Muscle layer of duodenum (tissue), 2 donors: ENCODE measurements around the gene NFIA.
A peak's percentile ranks its signal among the peaks of the same experiment; 100 is the strongest.

Source experiments
- H3K27ac ChIP-seq: one replicate; pipeline ENCODE4 v1.7.0; 2013; ENCODE audit warnings: mild to moderate bottlenecking, low read length
- H3K27me3 ChIP-seq: one replicate; pipeline ENCODE4 v1.7.0; 2013; ENCODE audit warnings: low read depth, mild to moderate bottlenecking, control low read depth, low read length
- H3K36me3 ChIP-seq, 2 donors: one replicate each; pipeline ENCODE4 v1.7.0; 2013; ENCODE audit warnings: low read length in 2 of 2, control low read depth in 1 of 2, mild to moderate bottlenecking in 1 of 2; ENCODE audit not compliant: insufficient read depth in 2 of 2, control insufficient read depth in 1 of 2
- H3K4me1 ChIP-seq, 2 donors: one replicate each; pipeline ENCODE4 v1.7.0; 2013; ENCODE audit warnings: low read length in 2 of 2, mild to moderate bottlenecking in 2 of 2, control low read depth in 1 of 2, moderate library complexity in 1 of 2; ENCODE audit not compliant: insufficient read depth in 2 of 2, control insufficient read depth in 1 of 2
- H3K4me3 ChIP-seq, 2 donors: one replicate each; pipeline ENCODE4 v1.7.0; 2013; ENCODE audit warnings: low read length in 2 of 2, low read depth in 1 of 2, mild to moderate bottlenecking in 1 of 2
- H3K9me3 ChIP-seq, 2 donors: one replicate each; pipeline ENCODE4 v1.7.0; 2013; ENCODE audit warnings: low read length in 2 of 2, control low read depth in 1 of 2, mild to moderate bottlenecking in 1 of 2; ENCODE audit not compliant: control insufficient read depth in 1 of 2
- donor health status: healthy.

The NFIA gene

GRCh38 chr1:61300899-61301298 lies 218.5 kb downstream of the NFIA start:
- Histone ChIP-seq H3K9me3 (no peaks in the 10 kb centered on the region), H3K27me3 (no peaks in the 10 kb centered on the region), H3K27ac (peak overlapping the region; percentile 71), H3K36me3 (no peaks in the 10 kb centered on the region), H3K4me1 (peaks cover 0 to 6% of the 10 kb centered on the region in 2 donors), H3K4me3 (no peak overlapping the region)

DNA sequence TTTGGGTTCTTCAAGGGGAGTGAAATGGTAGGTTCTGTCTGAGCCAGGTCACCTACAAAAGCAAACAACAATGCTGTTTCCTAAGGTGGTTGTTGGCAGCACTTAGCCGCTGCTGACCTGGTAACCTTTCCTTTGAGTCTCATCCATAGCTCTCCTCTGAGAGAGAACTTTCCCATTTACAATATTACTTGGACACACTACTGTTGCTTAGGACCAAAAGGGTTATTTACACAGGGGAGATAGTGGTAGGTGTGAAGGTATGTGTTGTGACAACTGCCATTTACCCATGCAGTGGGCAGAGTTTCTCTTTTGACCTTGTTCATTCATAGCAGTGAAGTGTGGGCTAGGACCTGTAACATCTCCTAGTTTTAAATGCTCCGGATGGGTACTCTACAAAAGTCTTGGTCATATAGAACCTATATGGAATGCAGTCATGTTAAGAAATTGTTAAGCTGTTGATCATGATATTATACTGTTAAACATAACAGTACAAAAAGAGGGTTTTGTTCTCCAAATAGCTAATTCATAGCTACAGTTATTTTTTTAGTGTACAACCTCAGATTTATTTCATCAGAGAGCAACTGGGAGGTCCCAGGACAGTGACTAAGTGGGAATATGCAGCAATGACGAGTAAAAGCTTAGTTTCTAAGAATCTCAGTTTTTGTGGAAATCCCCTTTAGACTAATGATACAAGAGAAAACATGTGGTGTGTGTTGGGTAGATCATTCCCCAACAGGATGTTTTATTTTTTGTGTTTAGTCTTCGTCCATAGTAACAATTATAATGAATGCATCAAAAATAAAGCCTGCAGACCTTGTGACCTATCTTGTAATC lies 219.7 kb downstream of the NFIA start:
- Histone ChIP-seq H3K9me3 (no peaks in the 10 kb centered on the region), H3K4me3 (no peak overlapping the region), H3K27me3 (no peaks in the 10 kb centered on the region), H3K27ac (peak overlapping the region; percentile 71), H3K4me1 (peaks cover 0 to 6% of the 10 kb centered on the region in 2 donors), H3K36me3 (no peaks in the 10 kb centered on the region)

GRCh38 chr1:61307422-61308142 lies 225.2 kb downstream of the NFIA start:
- no peaks in the 10 kb centered on the region for H3K4me1 ChIP-seq
- no peaks in the 10 kb centered on the region for H3K36me3 ChIP-seq

GRCh38 chr1:61310057-61310456 lies 227.7 kb downstream of the NFIA start:
- H3K4me3 ChIP-seq, result no peak overlapping the region
- no peaks in the 10 kb centered on the region for H3K36me3 ChIP-seq
- H3K9me3 ChIP-seq, result no peaks in the 10 kb centered on the region
- H3K27ac ChIP-seq, result no peak overlapping the region
- no peaks in the 10 kb centered on the region for H3K4me1 ChIP-seq
- H3K27me3 ChIP-seq, result no peaks in the 10 kb centered on the region

More at GRCh38 chr1:61307422-61308142, 225.2 kb downstream of the NFIA start:
- no peak overlapping the region for H3K4me3 ChIP-seq
- no peaks in the 10 kb centered on the region for H3K9me3 ChIP-seq
- H3K27ac ChIP-seq, result no peak overlapping the region
- no peaks in the 10 kb centered on the region for H3K27me3 ChIP-seq

GRCh38 chr1:61310538-61310937 lies 228.2 kb downstream of the NFIA start:
- Histone ChIP-seq H3K27ac (no peak overlapping the region), H3K4me3 (no peak overlapping the region), H3K36me3 (no peaks in the 10 kb centered on the region), H3K27me3 (no peaks in the 10 kb centered on the region), H3K4me1 (no peaks in the 10 kb centered on the region), H3K9me3 (no peaks in the 10 kb centered on the region)

- Histone ChIP-seq H3K36me3 (no peaks in the 10 kb centered on the region), H3K27ac (no peak overlapping the region), H3K4me3 (no peak overlapping the region), H3K4me1 (peaks cover 5% of the 10 kb centered on the region in 2 donors), H3K27me3 (no peaks in the 10 kb centered on the region), H3K9me3 (no peaks in the 10 kb centered on the region)
Measured at GRCh38 chr1:61313906-61314422, 231.6 kb downstream of the NFIA start.

GRCh38 chr1:61315011-61315410 lies 232.7 kb downstream of the NFIA start:
- H3K9me3 ChIP-seq, result no peaks in the 10 kb centered on the region
- no peak overlapping the region for H3K4me3 ChIP-seq
- no peak overlapping the region for H3K27ac ChIP-seq
- H3K4me1 ChIP-seq, result peaks cover 5 to 10% of the 10 kb centered on the region in 2 donors
- no peaks in the 10 kb centered on the region for H3K36me3 ChIP-seq
- no peaks in the 10 kb centered on the region for H3K27me3 ChIP-seq

- no peaks in the 10 kb centered on the region for H3K9me3 ChIP-seq
- H3K27ac ChIP-seq, result no peak overlapping the region
Measured at GRCh38 chr1:61316493-61316892, 234.1 kb downstream of the NFIA start.

GRCh38 chr1:61318319-61319125 lies 236.2 kb downstream of the NFIA start:
- H3K4me3 ChIP-seq, result peak overlapping the region in 1 of 2 donors; percentile 8
- H3K27ac ChIP-seq, result peak overlapping the region; percentile 53
- H3K4me1 ChIP-seq, result peaks cover 5 to 10% of the 10 kb centered on the region in 2 donors
- no peaks in the 10 kb centered on the region for H3K36me3 ChIP-seq
- no peaks in the 10 kb centered on the region for H3K9me3 ChIP-seq
- H3K27me3 ChIP-seq, result no peaks in the 10 kb centered on the region

More at GRCh38 chr1:61316493-61316892, 234.1 kb downstream of the NFIA start:
- Histone ChIP-seq H3K4me1 (peaks cover 5 to 10% of the 10 kb centered on the region in 2 donors), H3K27me3 (no peaks in the 10 kb centered on the region), H3K4me3 (no peak overlapping the region), H3K36me3 (no peaks in the 10 kb centered on the region)

DNA sequence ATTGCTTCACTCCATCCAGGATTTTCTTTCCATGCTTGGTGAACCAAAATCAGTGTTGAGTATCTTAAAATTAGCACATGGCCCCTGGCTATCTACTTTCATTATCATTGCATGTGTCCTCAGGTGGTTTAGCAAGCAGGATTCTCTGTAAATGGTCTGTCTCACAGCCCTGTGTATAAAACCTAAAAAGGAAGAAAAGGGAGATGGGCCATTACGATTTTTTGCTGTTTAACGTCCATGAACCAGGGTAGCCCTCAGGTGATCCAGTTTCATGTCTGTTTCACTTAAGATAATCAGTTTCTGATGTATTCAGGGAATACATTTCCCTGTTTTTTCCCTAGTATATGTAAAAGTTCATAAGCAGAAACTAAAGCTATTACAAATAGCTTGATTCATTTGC lies 238.2 kb downstream of the NFIA start:
- H3K27ac ChIP-seq, result no peak overlapping the region
- H3K27me3 ChIP-seq, result no peaks in the 10 kb centered on the region
- no peaks in the 10 kb centered on the region for H3K9me3 ChIP-seq
- H3K4me1 ChIP-seq, result peaks cover 8 to 10% of the 10 kb centered on the region in 2 donors
- H3K4me3 ChIP-seq, result no peak overlapping the region
- H3K36me3 ChIP-seq, result no peaks in the 10 kb centered on the region
